Measurements from ENCODE around the gene ANKRD29. TPM values are rescaled to one million over a fixed set of nuclear protein-coding genes. Genes with fewer than 3 reads are reported as not detected.

Gene ANKRD29
- total RNA-seq, 1 donor from 2014 or later: 56.5 TPM

DNA sequence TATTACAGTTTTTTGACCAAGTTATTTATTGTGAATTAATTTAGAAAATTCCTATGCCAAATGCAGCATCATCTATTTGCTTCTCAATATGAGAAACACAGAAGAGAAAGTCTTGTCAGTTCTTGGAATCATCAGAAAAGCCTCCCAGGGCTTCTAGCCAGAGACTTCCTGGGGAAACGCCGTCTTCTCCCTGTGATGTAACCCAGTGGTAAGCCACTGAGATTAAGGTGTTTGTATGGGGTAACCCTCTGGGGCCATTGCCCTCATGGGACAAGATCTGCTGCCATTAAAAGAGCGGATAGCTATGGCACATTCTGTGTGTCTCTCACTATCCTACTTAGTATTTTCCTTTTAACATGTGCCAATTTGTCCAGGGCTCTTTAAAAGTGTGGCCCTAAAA lies 28.0 kb downstream of the ANKRD29 start:
- TF ChIP-seq CTCF (IDR thresholded peaks at IDR 0.05): no peak
- intact Hi-C loops (cut with DNase I): no loop called here
- no peak overlapping the region for H3K4me3 ChIP-seq
- H3K9me3 ChIP-seq: no peaks in the 10 kb centered on the region
- no peaks in the 10 kb centered on the region for H3K27me3 ChIP-seq (ENCODE audit: low read depth)
- ATAC-seq (no peak), DNase-seq (no peak)
- no peaks in the 10 kb centered on the region for H3K36me3 ChIP-seq
- peaks cover 2% of the 10 kb centered on the region for H3K4me1 ChIP-seq
- no peak overlapping the region for H3K27ac ChIP-seq

DNA sequence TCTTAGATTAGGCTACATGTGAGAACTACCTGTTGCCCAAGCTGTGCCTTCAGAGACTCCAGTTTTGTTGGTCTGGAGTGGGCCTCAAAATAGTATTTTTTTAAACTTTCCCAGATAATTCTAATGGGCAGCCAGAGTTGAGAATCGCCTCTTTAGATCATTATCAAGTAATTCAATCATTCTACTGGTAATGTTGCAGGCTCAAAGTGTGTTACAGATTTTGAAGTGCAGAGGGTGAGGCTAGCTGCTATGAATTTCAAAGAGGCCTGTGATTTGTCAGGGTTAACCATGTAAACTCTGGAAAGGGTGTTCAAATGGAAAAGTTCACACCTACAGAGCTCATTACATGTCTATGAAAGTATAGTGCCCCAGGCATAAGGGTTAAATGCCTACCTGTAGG lies 30.1 kb downstream of the ANKRD29 start:
- peaks cover 4% of the 10 kb centered on the region for H3K4me1 ChIP-seq
- intact Hi-C loops (cut with DNase I): no loop called here
- DNase-seq (no peak), ATAC-seq (no peak)
- H3K9me3 ChIP-seq: no peaks in the 10 kb centered on the region
- H3K27me3 ChIP-seq (ENCODE audit: low read depth): no peaks in the 10 kb centered on the region
- H3K36me3 ChIP-seq: no peaks in the 10 kb centered on the region
- no peak overlapping the region for H3K4me3 ChIP-seq
- no peak for TF ChIP-seq CTCF (IDR thresholded peaks at IDR 0.05)
- H3K27ac ChIP-seq: no peak overlapping the region

GRCh38 chr18:23631746-23632145 lies 31.0 kb downstream of the ANKRD29 start:
- no peaks in the 10 kb centered on the region for H3K9me3 ChIP-seq
- intact Hi-C loops (cut with DNase I): no loop called here
- ATAC-seq (no peak), DNase-seq (no peak)
- H3K36me3 ChIP-seq: no peaks in the 10 kb centered on the region
- no peak overlapping the region for H3K27ac ChIP-seq
- no peak for TF ChIP-seq CTCF (IDR thresholded peaks at IDR 0.05)
- no peaks in the 10 kb centered on the region for H3K27me3 ChIP-seq (ENCODE audit: low read depth)
- peaks cover 7% of the 10 kb centered on the region for H3K4me1 ChIP-seq
- H3K4me3 ChIP-seq: no peak overlapping the region

DNA sequence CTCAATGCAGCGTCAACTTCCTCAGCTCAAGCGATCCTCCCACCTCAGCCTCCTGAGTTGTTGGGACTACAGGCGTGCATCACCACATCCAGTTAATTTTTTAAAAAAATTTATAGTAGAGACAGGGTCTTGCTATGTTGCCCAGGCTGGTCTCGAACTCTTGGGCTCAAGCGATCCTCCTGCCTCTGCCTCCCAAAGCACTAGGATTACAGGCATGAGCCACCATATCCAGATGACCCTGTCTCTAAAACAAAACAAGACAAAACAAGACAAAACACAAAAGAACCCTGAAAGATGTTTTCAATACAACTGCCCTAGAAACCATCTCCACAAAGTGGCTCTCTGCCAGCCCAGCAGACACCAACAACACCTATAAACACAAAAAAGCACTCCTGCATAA lies 31.4 kb downstream of the ANKRD29 start:
- no peak for TF ChIP-seq CTCF (IDR thresholded peaks at IDR 0.05)
- H3K9me3 ChIP-seq: no peaks in the 10 kb centered on the region
- H3K4me1 ChIP-seq: peaks cover 11% of the 10 kb centered on the region
- ATAC-seq: no peak
- no peak overlapping the region for H3K27ac ChIP-seq
- no peak overlapping the region for H3K4me3 ChIP-seq
- no peaks in the 10 kb centered on the region for H3K36me3 ChIP-seq
- no peaks in the 10 kb centered on the region for H3K27me3 ChIP-seq (ENCODE audit: low read depth)
- intact Hi-C loops (cut with DNase I): no loop called here
- no peak for DNase-seq

- Histone ChIP-seq H3K36me3 (no peaks in the 10 kb centered on the region), H3K9me3 (no peaks in the 10 kb centered on the region), H3K4me3 (no peak overlapping the region), H3K4me1 (peaks cover 11% of the 10 kb centered on the region), H3K27ac (peak overlapping the region; percentile 38), H3K27me3 (ENCODE audit: low read depth) (no peaks in the 10 kb centered on the region)
- intact Hi-C loops (cut with DNase I): no loop called here
- ATAC-seq (peak; percentile 95), DNase-seq (peak; percentile 66)
- no peak for TF ChIP-seq CTCF (IDR thresholded peaks at IDR 0.05)
These were observed 33.2 kb downstream of the ANKRD29 start for GRCh38 chr18:23629444-23629946.

GRCh38 chr18:23627970-23628369 lies 34.7 kb downstream of the ANKRD29 start:
- intact Hi-C loops (cut with DNase I): no loop called here
- ATAC-seq: no peak
- Histone ChIP-seq H3K36me3 (no peaks in the 10 kb centered on the region), H3K4me3 (no peak overlapping the region), H3K4me1 (peaks cover 11% of the 10 kb centered on the region), H3K9me3 (no peaks in the 10 kb centered on the region), H3K27me3 (ENCODE audit: low read depth) (no peaks in the 10 kb centered on the region), H3K27ac (peak overlapping the region; percentile 25)
- no peak for DNase-seq
- no peak for TF ChIP-seq CTCF (IDR thresholded peaks at IDR 0.05)
